ENCODE results near the gene ATP5MC2.
A peak's percentile ranks its signal among the peaks of the same experiment; 100 is the strongest.

Gene ATP5MC2

DNA sequence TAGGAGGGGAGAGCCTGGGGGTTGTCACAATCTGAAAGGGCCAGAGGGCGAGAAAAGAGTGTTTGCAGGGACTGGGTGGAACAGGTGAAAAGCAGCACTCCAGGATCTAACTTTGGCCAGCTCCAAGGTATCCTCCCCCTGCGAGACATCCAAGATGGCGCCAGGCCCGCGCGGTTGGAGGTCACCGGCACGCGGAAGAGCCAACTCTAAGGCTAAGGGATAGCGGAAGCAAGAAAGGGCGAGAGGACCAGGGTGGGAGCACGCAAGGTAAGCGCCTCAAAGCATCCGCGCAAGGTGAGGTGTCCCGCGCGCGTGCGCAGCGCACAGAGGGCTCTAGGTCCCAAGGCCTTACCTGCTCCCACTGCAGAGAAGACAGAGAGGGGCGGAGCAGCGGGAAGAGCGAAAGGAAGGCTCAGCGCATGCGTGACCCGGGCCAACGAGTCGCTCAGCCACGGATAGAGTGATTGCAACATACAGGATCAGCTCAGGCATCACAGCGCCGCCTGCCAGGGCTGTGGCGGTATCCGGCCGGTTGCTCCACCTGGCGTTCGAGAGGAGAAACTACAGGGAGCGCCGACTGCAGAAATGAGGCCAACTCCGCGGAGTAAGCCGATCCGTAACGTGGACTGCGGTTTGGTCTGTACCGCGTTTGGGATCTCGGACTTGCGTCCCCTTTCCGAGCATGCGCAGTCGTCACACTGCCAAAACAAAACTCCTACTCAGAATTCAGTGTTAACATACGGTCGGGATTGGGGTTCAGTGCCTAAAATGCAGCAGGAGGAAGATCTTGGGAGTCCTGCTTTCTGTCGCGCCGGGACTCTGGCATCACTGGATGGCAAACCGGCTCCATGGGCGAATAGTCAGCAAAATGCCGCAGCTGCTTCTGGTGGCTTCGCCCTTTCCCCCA lies at the start of gene ATP5MC2:
Gene ATP5MC2, minus strand, starts transcription at position 383 of the 907 bp plus-strand sequence. CDS start 3,469 bp downstream, outside the sequence.
- peak within 1 kb of the TSS; percentile 91 for H3K27ac ChIP-seq
- TF ChIP-seq ZFX (IDR thresholded peaks at IDR 0.05): peak; percentile 84; the same call in 1 of the 2 replicates
- TF ChIP-seq, protein P1, sequence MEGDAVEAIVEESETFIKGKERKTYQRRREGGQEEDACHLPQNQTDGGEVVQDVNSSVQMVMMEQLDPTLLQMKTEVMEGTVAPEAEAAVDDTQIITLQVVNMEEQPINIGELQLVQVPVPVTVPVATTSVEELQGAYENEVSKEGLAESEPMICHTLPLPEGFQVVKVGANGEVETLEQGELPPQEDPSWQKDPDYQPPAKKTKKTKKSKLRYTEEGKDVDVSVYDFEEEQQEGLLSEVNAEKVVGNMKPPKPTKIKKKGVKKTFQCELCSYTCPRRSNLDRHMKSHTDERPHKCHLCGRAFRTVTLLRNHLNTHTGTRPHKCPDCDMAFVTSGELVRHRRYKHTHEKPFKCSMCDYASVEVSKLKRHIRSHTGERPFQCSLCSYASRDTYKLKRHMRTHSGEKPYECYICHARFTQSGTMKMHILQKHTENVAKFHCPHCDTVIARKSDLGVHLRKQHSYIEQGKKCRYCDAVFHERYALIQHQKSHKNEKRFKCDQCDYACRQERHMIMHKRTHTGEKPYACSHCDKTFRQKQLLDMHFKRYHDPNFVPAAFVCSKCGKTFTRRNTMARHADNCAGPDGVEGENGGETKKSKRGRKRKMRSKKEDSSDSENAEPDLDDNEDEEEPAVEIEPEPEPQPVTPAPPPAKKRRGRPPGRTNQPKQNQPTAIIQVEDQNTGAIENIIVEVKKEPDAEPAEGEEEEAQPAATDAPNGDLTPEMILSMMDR (conservative IDR thresholded peaks at IDR 0.05): peak; percentile 99

DNA sequence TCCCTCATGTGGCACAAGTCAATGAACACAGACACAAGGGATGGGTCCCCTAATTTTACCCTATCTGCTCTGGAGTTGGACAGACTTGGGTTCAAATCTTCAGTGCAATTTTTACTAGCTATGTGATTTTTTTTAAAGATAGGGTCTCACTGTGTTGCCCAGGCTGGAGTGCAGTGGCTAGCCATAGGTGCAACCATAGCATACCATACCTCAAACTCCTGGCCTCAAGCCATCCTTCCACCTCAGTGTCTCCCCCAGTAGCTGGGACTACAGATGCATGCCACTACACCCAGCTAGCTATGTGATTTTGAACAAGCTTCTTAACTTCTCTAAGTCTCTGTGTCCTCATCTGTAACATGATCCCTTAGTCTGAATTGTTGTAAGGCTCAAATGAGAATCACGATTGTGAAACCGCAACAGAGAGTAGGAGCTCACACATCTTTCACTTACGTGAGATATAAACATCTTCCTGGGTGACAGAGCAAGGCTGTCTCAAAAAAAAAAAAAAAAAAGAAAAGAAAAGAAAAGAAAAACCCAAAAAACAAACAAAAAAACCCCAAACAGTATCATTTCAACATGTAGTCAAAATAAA lies 46.7 kb upstream of the ATP5MC2 start:
- H3K27ac ChIP-seq: no peak overlapping the region
- no peak for TF ChIP-seq ZFX (IDR thresholded peaks at IDR 0.05)
- TF ChIP-seq, protein P1 (conservative IDR thresholded peaks at IDR 0.05): no peak

DNA sequence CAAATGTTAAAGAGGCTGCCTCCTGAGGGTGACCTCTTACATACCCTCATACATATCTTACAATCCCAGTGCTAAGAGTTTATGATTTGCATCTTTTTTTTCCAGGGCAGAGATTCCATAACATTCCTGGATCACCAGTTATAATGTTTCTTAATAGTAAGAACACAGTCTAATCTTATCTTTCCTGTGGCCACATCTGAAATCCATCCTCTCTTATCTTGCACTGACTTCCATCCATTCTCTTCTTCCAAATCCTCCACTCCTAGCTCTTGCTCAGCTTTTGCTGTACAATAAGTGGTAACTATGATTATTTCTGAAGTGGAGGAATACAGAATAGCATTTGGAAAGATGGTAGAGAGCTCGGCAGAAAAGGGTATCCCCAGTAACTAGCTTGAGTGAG lies 45.1 kb upstream of the ATP5MC2 start:
- H3K27ac ChIP-seq: no peak overlapping the region
- TF ChIP-seq ZFX (IDR thresholded peaks at IDR 0.05): no peak
- TF ChIP-seq, protein P1 (conservative IDR thresholded peaks at IDR 0.05): no peak

DNA sequence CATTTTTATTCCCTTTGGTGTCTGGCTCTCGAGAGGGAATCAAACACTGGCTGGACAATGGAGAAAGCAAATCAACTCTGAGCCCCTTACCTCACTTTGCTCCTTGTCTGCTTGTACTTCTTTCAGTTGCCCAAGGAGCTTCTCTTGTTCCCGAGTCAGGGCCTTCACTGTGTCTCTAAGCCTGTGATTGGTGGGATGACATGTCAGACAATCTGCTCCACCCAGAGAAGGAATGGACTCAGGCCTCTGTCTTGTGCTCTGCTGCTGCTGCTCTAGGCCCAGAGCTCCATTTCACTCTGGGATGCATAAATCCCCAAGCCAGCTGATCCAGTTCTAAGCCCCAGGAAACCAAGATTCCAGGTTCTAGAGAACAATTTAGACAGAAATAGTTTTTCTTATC lies 43.8 kb upstream of the ATP5MC2 start:
- no peak for TF ChIP-seq ZFX (IDR thresholded peaks at IDR 0.05)
- TF ChIP-seq, protein P1 (conservative IDR thresholded peaks at IDR 0.05): no peak
- H3K27ac ChIP-seq: no peak overlapping the region

DNA sequence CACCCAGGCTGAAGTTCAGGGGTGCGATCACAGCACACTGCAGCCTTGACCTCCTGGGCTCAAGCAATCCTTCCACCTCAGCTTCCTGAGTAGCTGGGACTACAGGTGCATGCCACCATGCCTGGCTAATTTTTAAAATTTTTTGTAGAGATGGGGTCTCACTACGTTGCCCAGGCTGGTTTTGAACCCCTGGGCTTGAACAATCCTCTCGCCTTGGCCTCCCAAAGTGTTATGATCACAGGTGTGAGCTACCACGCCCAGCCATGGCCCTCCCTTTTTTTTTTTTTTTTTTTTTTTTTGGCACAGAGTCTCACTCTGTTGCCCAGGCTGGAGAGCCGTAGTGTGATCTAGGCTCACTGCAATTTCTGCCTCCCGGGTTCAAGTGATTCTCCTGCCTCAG lies 42.7 kb upstream of the ATP5MC2 start:
- H3K27ac ChIP-seq: peak overlapping the region; percentile 32

DNA sequence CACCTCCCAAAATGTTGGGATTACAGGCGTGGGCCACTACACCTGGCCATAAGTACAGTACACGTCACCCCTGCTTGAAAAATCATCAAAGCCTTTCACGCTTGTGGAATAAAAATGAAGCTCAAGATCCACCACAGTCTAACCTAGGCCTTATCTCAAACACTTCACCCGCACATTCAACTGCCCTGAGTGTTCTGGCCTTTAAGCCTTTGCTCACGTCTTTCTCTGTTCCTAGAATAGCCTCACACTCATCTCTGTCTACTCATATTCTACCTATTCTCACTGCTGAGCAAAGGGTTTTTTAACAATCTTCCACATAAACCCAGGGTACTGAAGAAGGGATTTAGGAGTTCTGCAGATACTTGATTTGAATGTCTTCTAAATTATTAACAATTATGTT lies 41.4 kb upstream of the ATP5MC2 start:
- H3K27ac ChIP-seq: peak overlapping the region; percentile 27; the same call in 1 of the 2 replicates
- no peak for TF ChIP-seq ZFX (IDR thresholded peaks at IDR 0.05)
- TF ChIP-seq, protein P1 (conservative IDR thresholded peaks at IDR 0.05): no peak

DNA sequence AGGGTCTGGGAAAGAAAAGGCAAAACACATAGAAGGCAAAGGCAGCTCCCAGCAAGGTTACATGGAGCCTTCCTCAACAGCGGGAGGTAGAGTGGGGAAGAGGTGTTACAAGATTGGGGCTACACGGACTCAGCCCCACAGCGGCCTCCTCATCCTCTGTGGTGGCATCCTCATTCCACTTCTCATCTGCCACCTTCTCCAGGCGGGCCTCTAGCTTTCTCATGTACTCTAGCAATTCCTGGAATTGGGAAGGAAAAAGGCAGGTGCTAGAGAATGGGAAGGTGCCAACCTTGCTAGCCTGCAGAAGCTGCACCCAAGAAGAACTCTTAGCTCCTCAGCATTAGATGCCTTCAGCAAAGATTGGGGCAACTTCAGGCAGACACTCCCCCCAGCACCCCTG lies 38.1 kb upstream of the ATP5MC2 start:
- no peak overlapping the region for H3K27ac ChIP-seq
- TF ChIP-seq, protein P1 (conservative IDR thresholded peaks at IDR 0.05): no peak
- TF ChIP-seq ZFX (IDR thresholded peaks at IDR 0.05): no peak

Measured in C4-2B (cell line).